MM.1S (cell line): ENCODE data around the gene ATXN2L.
"Not testable (repeated sequence)": the region's sequence is repeated elsewhere in the genome, so short reads cannot be mapped to it uniquely, and the experiment has no call there.

Experiments
- DNase-seq: peaks from one replicate; pipeline ENCODE4 v3.0.0-alpha.2; 2015
- H2AFZ ChIP-seq: fragments of 300-600 bp; sonication (generic); 2 replicates; pipeline ENCODE4 v1.6.0; 2016; ENCODE audit warnings: antibody characterized with exemption, low read length
- H3F3A ChIP-seq: fragments of 300-600 bp; sonication (generic); 2 replicates; pipeline ENCODE4 v1.6.1; 2016; ENCODE audit warnings: mild to moderate bottlenecking, antibody characterized with exemption, low read length, moderate library complexity, mixed read lengths; ENCODE audit not compliant: insufficient read depth
- H3K27ac ChIP-seq: fragments of 300-600 bp; sonication (generic); 2 replicates; pipeline ENCODE4 v1.5.1; 2016; ENCODE audit warnings: mild to moderate bottlenecking, low read length
- H3K27me3 ChIP-seq: fragments of 300-600 bp; sonication (generic); replicated peaks from 2 replicates; pipeline ENCODE4 v1.6.0; 2016; ENCODE audit warnings: low read length; ENCODE audit not compliant: insufficient read depth
- H3K36me3 ChIP-seq: fragments of 300-600 bp; sonication (generic); replicated peaks from 2 replicates; pipeline ENCODE4 v1.6.1; 2016; ENCODE audit warnings: mild to moderate bottlenecking, low read length, mixed read lengths; ENCODE audit not compliant: insufficient read depth
- H3K4me1 ChIP-seq: fragments of 300-600 bp; sonication (generic); 2 replicates; pipeline ENCODE4 v1.6.1; 2016; ENCODE audit warnings: low read length, mixed read lengths
- H3K4me2 ChIP-seq: fragments of 300-600 bp; sonication (generic); 2 replicates; pipeline ENCODE4 v1.6.0; 2016; ENCODE audit warnings: low read depth, low read length
- H3K4me3 ChIP-seq: fragments of 300-600 bp; sonication (generic); 2 replicates; pipeline ENCODE4 v1.5.1; 2016; ENCODE audit warnings: low read length, mixed read lengths
- H3K79me2 ChIP-seq: fragments of 300-600 bp; sonication (generic); 2 replicates; pipeline ENCODE4 v1.6.1; 2016; ENCODE audit warnings: mixed run types, low read length, mixed read lengths
- H3K9ac ChIP-seq: fragments of 300-600 bp; sonication (generic); 2 replicates; pipeline ENCODE4 v1.6.1; 2016; ENCODE audit warnings: low read length, mixed read lengths
- H3K9me2 ChIP-seq: fragments of 300-600 bp; sonication (generic); replicated peaks from 2 replicates; pipeline ENCODE4 v1.6.1; 2016; ENCODE audit warnings: mild to moderate bottlenecking, low read length, mixed read lengths; ENCODE audit not compliant: insufficient read depth
- H3K9me3 ChIP-seq: fragments of 300-600 bp; sonication (generic); replicated peaks from 2 replicates; pipeline ENCODE4 v1.6.1; 2016; ENCODE audit warnings: mild to moderate bottlenecking, low read length, mixed read lengths; ENCODE audit not compliant: insufficient read depth
- H4K20me1 ChIP-seq: fragments of 300-600 bp; sonication (generic); 2 replicates; pipeline ENCODE4 v1.6.1; 2016; ENCODE audit warnings: mild to moderate bottlenecking, low read length, moderate library complexity, mixed read lengths; ENCODE audit not compliant: insufficient read depth
- EZH2 ChIP-seq: fragments of 300-600 bp; sonication (generic); optimal IDR thresholded peaks from 2 replicates; pipeline ENCODE3; 2017; ENCODE audit warnings: low read depth, mild to moderate bottlenecking, antibody characterized with exemption, low read length, mixed read lengths
- EZH2phosphoT487 ChIP-seq: fragments of 300-600 bp; sonication (generic); IDR thresholded peaks from 2 replicates; pipeline ENCODE4 v1.6.1; 2018; ENCODE audit warnings: antibody characterized with exemption, low read length
- TF ChIP-seq, protein P1 (sequence below): fragments of 300-600 bp; sonication (generic); IDR thresholded peaks from 2 replicates; pipeline ENCODE4 v1.5.1; 2016; ENCODE audit warnings: antibody characterized with exemption, low read length, mixed read lengths

The ATXN2L gene, protein sequence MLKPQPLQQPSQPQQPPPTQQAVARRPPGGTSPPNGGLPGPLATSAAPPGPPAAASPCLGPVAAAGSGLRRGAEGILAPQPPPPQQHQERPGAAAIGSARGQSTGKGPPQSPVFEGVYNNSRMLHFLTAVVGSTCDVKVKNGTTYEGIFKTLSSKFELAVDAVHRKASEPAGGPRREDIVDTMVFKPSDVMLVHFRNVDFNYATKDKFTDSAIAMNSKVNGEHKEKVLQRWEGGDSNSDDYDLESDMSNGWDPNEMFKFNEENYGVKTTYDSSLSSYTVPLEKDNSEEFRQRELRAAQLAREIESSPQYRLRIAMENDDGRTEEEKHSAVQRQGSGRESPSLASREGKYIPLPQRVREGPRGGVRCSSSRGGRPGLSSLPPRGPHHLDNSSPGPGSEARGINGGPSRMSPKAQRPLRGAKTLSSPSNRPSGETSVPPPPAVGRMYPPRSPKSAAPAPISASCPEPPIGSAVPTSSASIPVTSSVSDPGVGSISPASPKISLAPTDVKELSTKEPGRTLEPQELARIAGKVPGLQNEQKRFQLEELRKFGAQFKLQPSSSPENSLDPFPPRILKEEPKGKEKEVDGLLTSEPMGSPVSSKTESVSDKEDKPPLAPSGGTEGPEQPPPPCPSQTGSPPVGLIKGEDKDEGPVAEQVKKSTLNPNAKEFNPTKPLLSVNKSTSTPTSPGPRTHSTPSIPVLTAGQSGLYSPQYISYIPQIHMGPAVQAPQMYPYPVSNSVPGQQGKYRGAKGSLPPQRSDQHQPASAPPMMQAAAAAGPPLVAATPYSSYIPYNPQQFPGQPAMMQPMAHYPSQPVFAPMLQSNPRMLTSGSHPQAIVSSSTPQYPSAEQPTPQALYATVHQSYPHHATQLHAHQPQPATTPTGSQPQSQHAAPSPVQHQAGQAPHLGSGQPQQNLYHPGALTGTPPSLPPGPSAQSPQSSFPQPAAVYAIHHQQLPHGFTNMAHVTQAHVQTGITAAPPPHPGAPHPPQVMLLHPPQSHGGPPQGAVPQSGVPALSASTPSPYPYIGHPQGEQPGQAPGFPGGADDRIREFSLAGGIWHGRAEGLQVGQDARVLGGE

DNA sequence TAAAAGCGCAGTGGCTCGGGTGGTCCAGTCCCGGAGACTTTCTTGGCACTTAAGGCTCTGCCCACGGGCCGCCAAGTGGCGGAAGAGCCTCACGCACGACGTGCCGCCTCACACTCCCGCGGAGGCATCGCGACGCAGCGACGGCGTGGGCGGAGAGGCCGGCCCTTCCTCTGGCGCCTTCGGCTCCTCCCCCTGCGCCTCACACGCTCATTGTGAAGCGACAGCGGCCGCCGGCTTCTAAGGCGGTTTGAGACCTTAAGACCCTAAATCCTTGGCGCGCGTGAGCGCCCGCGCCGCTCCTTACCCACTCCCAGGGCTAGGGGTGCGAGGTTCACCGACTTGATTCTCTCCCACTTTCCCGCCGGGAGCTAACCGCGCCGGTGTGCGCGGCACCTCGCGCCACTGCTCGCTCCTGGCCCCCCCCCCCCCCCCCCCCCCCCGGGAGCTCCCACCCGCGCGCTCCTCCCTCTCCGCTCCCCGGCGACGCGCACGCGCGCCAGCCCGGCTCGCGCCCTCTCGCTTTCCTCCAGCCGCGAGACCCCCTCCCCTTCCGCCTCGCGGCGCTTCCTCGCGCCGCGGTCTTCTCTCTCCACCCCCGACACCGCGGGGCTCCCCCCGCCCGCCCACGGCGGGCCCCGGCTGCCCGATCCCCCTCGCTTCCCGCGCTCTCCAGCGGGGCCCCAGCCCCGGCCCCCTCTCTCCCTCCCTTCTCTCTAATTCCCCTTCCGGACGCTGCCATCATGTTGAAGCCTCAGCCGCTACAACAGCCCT is at the start of gene ATXN2L:
Gene ATXN2L, plus strand, starts transcription at position 480 of the 771 bp plus-strand sequence. Its CDS starts 261 bp downstream, at position 741.
- Histone ChIP-seq H4K20me1 (peaks cover 11% of the 10 kb centered on the region; the same call in 1 of the 2 replicates), H3K9me3 (no peaks in the 10 kb centered on the region), H3K9me2 (no peaks in the 10 kb centered on the region), H2AFZ (peak within 1 kb of the TSS; percentile 79), H3K4me1 (peaks cover 12% of the 10 kb centered on the region; the same call in 1 of the 2 replicates), H3K9ac (peak within 1 kb of the TSS; percentile 98), H3K4me2 (peak within 1 kb of the TSS; percentile 78), H3K27me3 (no peaks in the 10 kb centered on the region), H3K27ac (peak within 1 kb of the TSS; percentile 83), H3K36me3 (peaks cover 13% of the 10 kb centered on the region; the same call in 1 of the 2 replicates), H3F3A (no peaks in the 10 kb centered on the region), H3K79me2 (peaks cover 51% of the 10 kb centered on the region), H3K4me3 (peak within 1 kb of the TSS; percentile 84)
- peak; percentile 97 for DNase-seq
- TF ChIP-seq, protein P1, sequence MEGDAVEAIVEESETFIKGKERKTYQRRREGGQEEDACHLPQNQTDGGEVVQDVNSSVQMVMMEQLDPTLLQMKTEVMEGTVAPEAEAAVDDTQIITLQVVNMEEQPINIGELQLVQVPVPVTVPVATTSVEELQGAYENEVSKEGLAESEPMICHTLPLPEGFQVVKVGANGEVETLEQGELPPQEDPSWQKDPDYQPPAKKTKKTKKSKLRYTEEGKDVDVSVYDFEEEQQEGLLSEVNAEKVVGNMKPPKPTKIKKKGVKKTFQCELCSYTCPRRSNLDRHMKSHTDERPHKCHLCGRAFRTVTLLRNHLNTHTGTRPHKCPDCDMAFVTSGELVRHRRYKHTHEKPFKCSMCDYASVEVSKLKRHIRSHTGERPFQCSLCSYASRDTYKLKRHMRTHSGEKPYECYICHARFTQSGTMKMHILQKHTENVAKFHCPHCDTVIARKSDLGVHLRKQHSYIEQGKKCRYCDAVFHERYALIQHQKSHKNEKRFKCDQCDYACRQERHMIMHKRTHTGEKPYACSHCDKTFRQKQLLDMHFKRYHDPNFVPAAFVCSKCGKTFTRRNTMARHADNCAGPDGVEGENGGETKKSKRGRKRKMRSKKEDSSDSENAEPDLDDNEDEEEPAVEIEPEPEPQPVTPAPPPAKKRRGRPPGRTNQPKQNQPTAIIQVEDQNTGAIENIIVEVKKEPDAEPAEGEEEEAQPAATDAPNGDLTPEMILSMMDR, result no peak
- TF ChIP-seq EZH2, result no peak
- TF ChIP-seq EZH2phosphoT487, result no peak

DNA sequence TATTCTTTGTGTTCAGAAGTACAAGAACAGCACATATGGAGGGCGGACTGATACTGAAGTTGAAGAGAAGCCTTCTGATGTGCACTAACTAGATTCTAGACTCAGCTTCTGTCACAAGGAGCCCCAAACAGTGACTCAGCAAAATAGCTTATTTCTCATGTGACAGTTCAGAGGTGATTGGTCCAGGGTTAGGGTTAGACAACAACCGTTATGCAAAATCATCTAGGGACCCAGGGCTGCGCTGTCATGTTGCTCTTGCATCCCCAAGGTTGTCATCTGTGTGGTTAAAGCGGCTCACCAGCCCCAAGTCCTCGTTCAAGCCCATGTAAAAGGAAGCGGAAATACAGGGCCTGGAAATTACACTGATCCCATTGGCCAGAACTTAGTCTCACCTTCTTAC is 41.1 kb upstream of the ATXN2L start:
- H4K20me1 ChIP-seq, H2AFZ ChIP-seq, H3K9me3 ChIP-seq, H3K79me2 ChIP-seq, H3K36me3 ChIP-seq, H3K27me3 ChIP-seq, H3K9ac ChIP-seq, H3K4me1 ChIP-seq, H3K27ac ChIP-seq, H3F3A ChIP-seq, H3K9me2 ChIP-seq, H3K4me3 ChIP-seq, DNase-seq, H3K4me2 ChIP-seq: not testable (repeated sequence)

DNA sequence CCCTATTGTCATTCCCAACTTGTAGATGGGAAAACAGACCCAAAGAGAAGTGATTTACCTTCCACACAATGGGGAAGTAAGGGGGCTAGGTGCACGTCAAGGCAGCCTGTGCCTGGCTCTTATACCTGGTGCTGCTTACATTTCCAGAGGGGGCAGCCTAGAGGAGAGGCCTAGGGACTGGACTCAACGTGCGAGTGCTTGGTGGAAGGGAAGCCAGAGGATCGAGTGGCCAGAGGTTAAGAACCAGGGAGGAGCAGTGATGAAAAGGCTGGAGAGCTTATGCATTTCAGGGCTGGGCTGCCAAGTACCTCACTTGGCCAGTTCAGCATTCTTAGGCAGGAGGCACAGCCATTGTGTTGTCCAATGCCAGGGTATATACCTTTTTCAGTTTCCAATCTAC is 40.4 kb upstream of the ATXN2L start:
- not testable (repeated sequence) for H3K4me1 ChIP-seq, H3K4me2 ChIP-seq, H3K4me3 ChIP-seq, H3K9me3 ChIP-seq, H2AFZ ChIP-seq, H3K9me2 ChIP-seq, H3K27me3 ChIP-seq, H3K36me3 ChIP-seq, H3K27ac ChIP-seq, H3K79me2 ChIP-seq, H3K9ac ChIP-seq, DNase-seq, H4K20me1 ChIP-seq, H3F3A ChIP-seq
